ENCODE measurements around the gene RTCA.

Gene RTCA

DNA sequence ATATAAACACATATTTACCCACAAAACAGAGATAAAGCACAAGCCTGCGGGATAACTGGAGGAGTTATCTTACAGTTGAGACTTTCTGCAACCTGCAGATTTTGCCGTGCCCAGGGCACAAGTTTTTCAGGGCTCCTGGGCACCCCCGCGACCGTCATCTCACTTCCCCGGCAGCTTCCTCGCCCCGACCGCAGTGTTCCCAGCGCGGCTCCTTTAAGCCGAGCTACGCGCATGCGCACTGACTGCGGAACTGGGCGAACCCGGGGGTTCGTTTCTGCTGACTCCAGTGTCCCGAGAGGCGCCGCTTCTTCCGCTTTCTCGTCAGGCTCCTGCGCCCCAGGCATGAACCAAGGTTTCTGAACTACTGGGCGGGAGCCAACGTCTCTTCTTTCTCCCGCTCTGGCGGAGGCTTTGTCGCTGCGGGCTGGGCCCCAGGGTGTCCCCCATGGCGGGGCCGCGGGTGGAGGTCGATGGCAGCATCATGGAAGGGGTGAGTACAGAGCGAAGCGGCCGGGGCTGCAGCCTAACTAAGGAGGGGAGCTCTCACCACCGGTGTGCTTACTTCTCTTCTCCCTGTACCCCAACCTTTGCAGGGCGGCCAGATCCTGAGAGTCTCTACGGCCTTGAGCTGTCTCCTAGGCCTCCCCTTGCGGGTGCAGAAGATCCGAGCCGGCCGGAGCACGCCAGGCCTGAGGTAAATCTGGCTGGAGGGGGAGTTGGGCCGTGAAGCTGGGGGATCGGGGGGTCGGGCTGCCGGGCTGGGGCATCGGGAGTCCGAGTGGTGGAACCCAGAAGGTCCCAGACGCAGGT is at the start of gene RTCA:
Gene RTCA (plus strand): TSS at position 286 of the 810 bp plus-strand sequence. CDS start 160 bp downstream, at position 446.
- TF ChIP-seq, protein P1, sequence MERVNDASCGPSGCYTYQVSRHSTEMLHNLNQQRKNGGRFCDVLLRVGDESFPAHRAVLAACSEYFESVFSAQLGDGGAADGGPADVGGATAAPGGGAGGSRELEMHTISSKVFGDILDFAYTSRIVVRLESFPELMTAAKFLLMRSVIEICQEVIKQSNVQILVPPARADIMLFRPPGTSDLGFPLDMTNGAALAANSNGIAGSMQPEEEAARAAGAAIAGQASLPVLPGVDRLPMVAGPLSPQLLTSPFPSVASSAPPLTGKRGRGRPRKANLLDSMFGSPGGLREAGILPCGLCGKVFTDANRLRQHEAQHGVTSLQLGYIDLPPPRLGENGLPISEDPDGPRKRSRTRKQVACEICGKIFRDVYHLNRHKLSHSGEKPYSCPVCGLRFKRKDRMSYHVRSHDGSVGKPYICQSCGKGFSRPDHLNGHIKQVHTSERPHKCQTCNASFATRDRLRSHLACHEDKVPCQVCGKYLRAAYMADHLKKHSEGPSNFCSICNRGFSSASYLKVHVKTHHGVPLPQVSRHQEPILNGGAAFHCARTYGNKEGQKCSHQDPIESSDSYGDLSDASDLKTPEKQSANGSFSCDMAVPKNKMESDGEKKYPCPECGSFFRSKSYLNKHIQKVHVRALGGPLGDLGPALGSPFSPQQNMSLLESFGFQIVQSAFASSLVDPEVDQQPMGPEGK (CRISPR knock-in tag; IDR thresholded peaks at IDR 0.05; ENCODE audit: borderline replicate concordance), result no peak
- no peak for TF ChIP-seq GLIS3 (CRISPR knock-in tag; IDR thresholded peaks at IDR 0.05)
- TF ChIP-seq TOX (CRISPR knock-in tag; IDR thresholded peaks at IDR 0.05; ENCODE audit: borderline replicate concordance), result no peak
- no peak for TF ChIP-seq ZFP3 (CRISPR knock-in tag; IDR thresholded peaks at IDR 0.05)
- TF ChIP-seq, protein P2, sequence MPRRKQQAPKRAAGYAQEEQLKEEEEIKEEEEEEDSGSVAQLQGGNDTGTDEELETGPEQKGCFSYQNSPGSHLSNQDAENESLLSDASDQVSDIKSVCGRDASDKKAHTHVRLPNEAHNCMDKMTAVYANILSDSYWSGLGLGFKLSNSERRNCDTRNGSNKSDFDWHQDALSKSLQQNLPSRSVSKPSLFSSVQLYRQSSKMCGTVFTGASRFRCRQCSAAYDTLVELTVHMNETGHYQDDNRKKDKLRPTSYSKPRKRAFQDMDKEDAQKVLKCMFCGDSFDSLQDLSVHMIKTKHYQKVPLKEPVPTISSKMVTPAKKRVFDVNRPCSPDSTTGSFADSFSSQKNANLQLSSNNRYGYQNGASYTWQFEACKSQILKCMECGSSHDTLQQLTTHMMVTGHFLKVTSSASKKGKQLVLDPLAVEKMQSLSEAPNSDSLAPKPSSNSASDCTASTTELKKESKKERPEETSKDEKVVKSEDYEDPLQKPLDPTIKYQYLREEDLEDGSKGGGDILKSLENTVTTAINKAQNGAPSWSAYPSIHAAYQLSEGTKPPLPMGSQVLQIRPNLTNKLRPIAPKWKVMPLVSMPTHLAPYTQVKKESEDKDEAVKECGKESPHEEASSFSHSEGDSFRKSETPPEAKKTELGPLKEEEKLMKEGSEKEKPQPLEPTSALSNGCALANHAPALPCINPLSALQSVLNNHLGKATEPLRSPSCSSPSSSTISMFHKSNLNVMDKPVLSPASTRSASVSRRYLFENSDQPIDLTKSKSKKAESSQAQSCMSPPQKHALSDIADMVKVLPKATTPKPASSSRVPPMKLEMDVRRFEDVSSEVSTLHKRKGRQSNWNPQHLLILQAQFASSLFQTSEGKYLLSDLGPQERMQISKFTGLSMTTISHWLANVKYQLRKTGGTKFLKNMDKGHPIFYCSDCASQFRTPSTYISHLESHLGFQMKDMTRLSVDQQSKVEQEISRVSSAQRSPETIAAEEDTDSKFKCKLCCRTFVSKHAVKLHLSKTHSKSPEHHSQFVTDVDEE (CRISPR knock-in tag; IDR thresholded peaks at IDR 0.05), result no peak
- TF ChIP-seq SNAI2 (CRISPR knock-in tag; IDR thresholded peaks at IDR 0.05), result no peak
- no peak for TF ChIP-seq TCF4 (CRISPR knock-in tag; IDR thresholded peaks at IDR 0.05; ENCODE audit: borderline replicate concordance)
- TF ChIP-seq RARB (CRISPR knock-in tag; IDR thresholded peaks at IDR 0.05), result no peak
- TF ChIP-seq, protein P3, sequence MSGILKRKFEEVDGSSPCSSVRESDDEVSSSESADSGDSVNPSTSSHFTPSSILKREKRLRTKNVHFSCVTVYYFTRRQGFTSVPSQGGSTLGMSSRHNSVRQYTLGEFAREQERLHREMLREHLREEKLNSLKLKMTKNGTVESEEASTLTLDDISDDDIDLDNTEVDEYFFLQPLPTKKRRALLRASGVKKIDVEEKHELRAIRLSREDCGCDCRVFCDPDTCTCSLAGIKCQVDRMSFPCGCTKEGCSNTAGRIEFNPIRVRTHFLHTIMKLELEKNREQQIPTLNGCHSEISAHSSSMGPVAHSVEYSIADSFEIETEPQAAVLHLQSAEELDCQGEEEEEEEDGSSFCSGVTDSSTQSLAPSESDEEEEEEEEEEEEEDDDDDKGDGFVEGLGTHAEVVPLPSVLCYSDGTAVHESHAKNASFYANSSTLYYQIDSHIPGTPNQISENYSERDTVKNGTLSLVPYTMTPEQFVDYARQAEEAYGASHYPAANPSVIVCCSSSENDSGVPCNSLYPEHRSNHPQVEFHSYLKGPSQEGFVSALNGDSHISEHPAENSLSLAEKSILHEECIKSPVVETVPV (CRISPR knock-in tag; IDR thresholded peaks at IDR 0.05), result no peak
- TF ChIP-seq BACH2 (CRISPR knock-in tag; IDR thresholded peaks at IDR 0.05; ENCODE audit: borderline replicate concordance), result no peak
- no peak for TF ChIP-seq ZNF565 (CRISPR knock-in tag; conservative IDR thresholded peaks at IDR 0.05; ENCODE audit: low read depth)
- TF ChIP-seq CSDC2 (CRISPR knock-in tag; IDR thresholded peaks at IDR 0.05), result no peak
- TF ChIP-seq ARNTL (CRISPR knock-in tag; IDR thresholded peaks at IDR 0.05; ENCODE audit: borderline replicate concordance, low read depth), result no peak
- no peak for TF ChIP-seq ZNF70 (CRISPR knock-in tag; IDR thresholded peaks at IDR 0.05)
- TF ChIP-seq, protein P4, sequence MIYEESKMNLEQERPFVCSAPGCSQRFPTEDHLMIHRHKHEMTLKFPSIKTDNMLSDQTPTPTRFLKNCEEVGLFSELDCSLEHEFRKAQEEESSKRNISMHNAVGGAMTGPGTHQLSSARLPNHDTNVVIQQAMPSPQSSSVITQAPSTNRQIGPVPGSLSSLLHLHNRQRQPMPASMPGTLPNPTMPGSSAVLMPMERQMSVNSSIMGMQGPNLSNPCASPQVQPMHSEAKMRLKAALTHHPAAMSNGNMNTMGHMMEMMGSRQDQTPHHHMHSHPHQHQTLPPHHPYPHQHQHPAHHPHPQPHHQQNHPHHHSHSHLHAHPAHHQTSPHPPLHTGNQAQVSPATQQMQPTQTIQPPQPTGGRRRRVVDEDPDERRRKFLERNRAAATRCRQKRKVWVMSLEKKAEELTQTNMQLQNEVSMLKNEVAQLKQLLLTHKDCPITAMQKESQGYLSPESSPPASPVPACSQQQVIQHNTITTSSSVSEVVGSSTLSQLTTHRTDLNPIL (CRISPR knock-in tag; IDR thresholded peaks at IDR 0.05; ENCODE audit: low read depth), result no peak
- ATAC-seq, result peak; percentile 99

DNA sequence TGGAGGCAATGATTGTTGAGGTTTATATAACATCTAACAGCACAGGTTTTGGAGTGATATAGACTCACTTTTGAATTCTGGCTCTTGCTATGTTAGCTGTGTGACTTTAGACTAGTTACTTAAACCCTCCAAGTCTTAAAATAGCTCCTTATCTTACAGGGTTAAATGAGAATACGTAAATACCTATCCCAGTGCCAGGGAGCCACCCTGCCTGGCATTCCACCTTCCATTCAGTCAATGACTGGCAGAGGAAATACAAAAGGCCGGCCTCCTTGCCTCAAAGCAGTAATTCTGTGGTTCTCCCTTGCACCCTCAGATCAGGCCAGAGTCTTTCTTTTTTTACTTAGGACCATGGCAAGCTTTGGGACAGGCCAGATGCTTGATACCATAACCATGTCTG is 48.2 kb upstream of the RTCA start:
- TF ChIP-seq, protein P5, sequence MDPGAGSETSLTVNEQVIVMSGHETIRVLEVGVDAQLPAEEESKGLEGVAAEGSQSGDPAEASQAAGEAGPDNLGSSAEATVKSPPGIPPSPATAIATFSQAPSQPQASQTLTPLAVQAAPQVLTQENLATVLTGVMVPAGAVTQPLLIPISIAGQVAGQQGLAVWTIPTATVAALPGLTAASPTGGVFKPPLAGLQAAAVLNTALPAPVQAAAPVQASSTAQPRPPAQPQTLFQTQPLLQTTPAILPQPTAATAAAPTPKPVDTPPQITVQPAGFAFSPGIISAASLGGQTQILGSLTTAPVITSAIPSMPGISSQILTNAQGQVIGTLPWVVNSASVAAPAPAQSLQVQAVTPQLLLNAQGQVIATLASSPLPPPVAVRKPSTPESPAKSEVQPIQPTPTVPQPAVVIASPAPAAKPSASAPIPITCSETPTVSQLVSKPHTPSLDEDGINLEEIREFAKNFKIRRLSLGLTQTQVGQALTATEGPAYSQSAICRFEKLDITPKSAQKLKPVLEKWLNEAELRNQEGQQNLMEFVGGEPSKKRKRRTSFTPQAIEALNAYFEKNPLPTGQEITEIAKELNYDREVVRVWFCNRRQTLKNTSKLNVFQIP (CRISPR knock-in tag; IDR thresholded peaks at IDR 0.05; ENCODE audit: borderline replicate concordance, low read depth), result no peak
- TF ChIP-seq ISL1 (CRISPR knock-in tag; IDR thresholded peaks at IDR 0.05) (no peak), OSR1 (CRISPR knock-in tag; IDR thresholded peaks at IDR 0.05) (no peak), TCF4 (CRISPR knock-in tag; IDR thresholded peaks at IDR 0.05; ENCODE audit: borderline replicate concordance) (no peak), PPARA (CRISPR knock-in tag; IDR thresholded peaks at IDR 0.05; ENCODE audit: borderline replicate concordance) (no peak), RARB (CRISPR knock-in tag; IDR thresholded peaks at IDR 0.05) (no peak), ZNF565 (CRISPR knock-in tag; conservative IDR thresholded peaks at IDR 0.05; ENCODE audit: low read depth) (no peak), BACH2 (CRISPR knock-in tag; IDR thresholded peaks at IDR 0.05; ENCODE audit: borderline replicate concordance) (no peak), GLIS3 (CRISPR knock-in tag; IDR thresholded peaks at IDR 0.05) (no peak), TOX (CRISPR knock-in tag; IDR thresholded peaks at IDR 0.05; ENCODE audit: borderline replicate concordance) (no peak), ARNTL (CRISPR knock-in tag; IDR thresholded peaks at IDR 0.05; ENCODE audit: borderline replicate concordance, low read depth) (no peak)
- TF ChIP-seq, protein P3 (CRISPR knock-in tag; IDR thresholded peaks at IDR 0.05), result no peak
- no peak for ATAC-seq

Data from SK-N-SH treated with all-trans-retinoic acid at 6 μM for 48 hours (cell line).